BE2C (cell line): ENCODE data around the gene C2CD3.

ENCODE experiments used
- DNase-seq: peaks from one replicate; pipeline ENCODE4 v3.0.0-alpha.2; 2020
- H3K27me3 ChIP-seq: fragments of 250-450 bp; sonication (Bioruptor Pico); 2 replicates; pipeline ENCODE4 v1.5.1; 2020; ENCODE audit warnings: mild to moderate bottlenecking
- H3K36me3 ChIP-seq: fragments of 250-450 bp; sonication (Bioruptor Pico); 2 replicates; pipeline ENCODE4 v1.5.1; 2020; ENCODE audit warnings: mild to moderate bottlenecking
- H3K4me1 ChIP-seq: fragments of 250-450 bp; sonication (Bioruptor Pico); 2 replicates; pipeline ENCODE4 v1.5.1; 2020
- H3K4me3 ChIP-seq: 2 replicates; pipeline ENCODE4 v1.5.1; 2011; ENCODE audit warnings: low read depth, low read length
- H3K9me3 ChIP-seq: fragments of 250-450 bp; sonication (Bioruptor Pico); 2 replicates; pipeline ENCODE4 v1.5.1; 2020
- CTCF ChIP-seq: IDR thresholded peaks from 2 replicates; pipeline ENCODE4 v1.5.1; 2012; ENCODE audit warnings: mild to moderate bottlenecking, low read depth, low read length

Gene C2CD3

GRCh38 chr11:74116719-74117118, 54.1 kb downstream of the C2CD3 start:
- Histone ChIP-seq H3K9me3 (no peaks in the 10 kb centered on the region), H3K27me3 (no peaks in the 10 kb centered on the region), H3K4me3 (no peak overlapping the region), H3K36me3 (peaks cover 46% of the 10 kb centered on the region), H3K4me1 (no peaks in the 10 kb centered on the region)
- DNase-seq, result no peak
- TF ChIP-seq CTCF, result no peak

- H3K27me3 ChIP-seq, result no peaks in the 10 kb centered on the region
- no peaks in the 10 kb centered on the region for H3K9me3 ChIP-seq
- H3K4me1 ChIP-seq, result no peaks in the 10 kb centered on the region
- peaks cover 35% of the 10 kb centered on the region for H3K36me3 ChIP-seq
- no peak for TF ChIP-seq CTCF
- no peak overlapping the region for H3K4me3 ChIP-seq
- DNase-seq, result no peak
Observed at GRCh38 chr11:74112877-74113276, 57.9 kb downstream of the C2CD3 start.

- Histone ChIP-seq H3K9me3 (no peaks in the 10 kb centered on the region), H3K36me3 (peaks cover 25% of the 10 kb centered on the region), H3K4me3 (no peak overlapping the region), H3K4me1 (no peaks in the 10 kb centered on the region), H3K27me3 (no peaks in the 10 kb centered on the region)
- no peak for TF ChIP-seq CTCF
- no peak for DNase-seq
Observed at GRCh38 chr11:74106124-74106523, 64.7 kb downstream of the C2CD3 start.

- peaks cover 31% of the 10 kb centered on the region for H3K36me3 ChIP-seq
- H3K9me3 ChIP-seq, result no peaks in the 10 kb centered on the region
- H3K4me1 ChIP-seq, result no peaks in the 10 kb centered on the region; the same call in 1 of the 2 replicates
- no peak for TF ChIP-seq CTCF
- H3K4me3 ChIP-seq, result no peak overlapping the region
- no peaks in the 10 kb centered on the region for H3K27me3 ChIP-seq
- no peak for DNase-seq
Observed at GRCh38 chr11:74102321-74102720, 68.5 kb downstream of the C2CD3 start.

- Histone ChIP-seq H3K4me1 (no peaks in the 10 kb centered on the region; the same call in 1 of the 2 replicates), H3K27me3 (no peaks in the 10 kb centered on the region), H3K4me3 (no peak overlapping the region), H3K9me3 (no peaks in the 10 kb centered on the region), H3K36me3 (peaks cover 24% of the 10 kb centered on the region)
- TF ChIP-seq CTCF, result no peak
- DNase-seq, result no peak
Observed at GRCh38 chr11:74100735-74101134, 70.1 kb downstream of the C2CD3 start.

GRCh38 chr11:74100231-74100630, 70.6 kb downstream of the C2CD3 start:
- TF ChIP-seq CTCF, result no peak
- H3K9me3 ChIP-seq, result no peaks in the 10 kb centered on the region
- H3K27me3 ChIP-seq, result no peaks in the 10 kb centered on the region
- H3K4me1 ChIP-seq, result no peaks in the 10 kb centered on the region; the same call in 1 of the 2 replicates
- H3K36me3 ChIP-seq, result peaks cover 25% of the 10 kb centered on the region
- no peak for DNase-seq
- H3K4me3 ChIP-seq, result no peak overlapping the region
